NCI-H524 treated with DMSO at 0.1 percent for 48 hours (cell line): ENCODE results near the gene ELF1.
"Not testable (repeated sequence)": the region's sequence is repeated elsewhere in the genome, so short reads cannot be mapped to it uniquely, and the experiment has no call there.

ENCODE experiments used
- DNase-seq: peaks from one replicate; lab custom pipeline; 2025; lab: John Stamatoyannopoulos, UW

Gene ELF1

DNA sequence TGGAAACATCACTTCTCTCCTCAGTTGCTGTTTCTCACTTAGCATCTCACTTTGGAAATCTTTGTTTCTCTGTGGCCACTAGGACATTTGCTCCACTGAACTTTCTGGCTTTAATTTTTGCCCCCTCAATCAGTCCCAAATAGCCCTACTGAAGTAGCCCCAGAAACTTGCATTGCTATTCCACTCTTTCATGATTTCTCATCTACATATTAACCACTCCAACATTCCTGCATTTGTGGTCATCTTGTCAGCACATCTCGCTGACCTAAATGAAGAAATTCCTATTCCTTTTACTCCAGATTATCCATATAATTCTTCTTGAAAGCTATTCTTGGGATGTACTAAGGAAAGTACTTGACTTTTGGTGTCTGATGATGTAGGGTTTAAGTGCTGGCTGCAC is 134.9 kb downstream of the ELF1 start:
- DNase-seq, result not testable (repeated sequence)
